ENCODE measurements around the gene RIC8A. TPM values are rescaled to one million over a fixed set of nuclear protein-coding genes. Genes with fewer than 3 reads are reported as not detected.

Gene RIC8A
- total RNA-seq, 8 experiments from 2014 or later: 39.0 to 94.0 (median 64.1) TPM

DNA sequence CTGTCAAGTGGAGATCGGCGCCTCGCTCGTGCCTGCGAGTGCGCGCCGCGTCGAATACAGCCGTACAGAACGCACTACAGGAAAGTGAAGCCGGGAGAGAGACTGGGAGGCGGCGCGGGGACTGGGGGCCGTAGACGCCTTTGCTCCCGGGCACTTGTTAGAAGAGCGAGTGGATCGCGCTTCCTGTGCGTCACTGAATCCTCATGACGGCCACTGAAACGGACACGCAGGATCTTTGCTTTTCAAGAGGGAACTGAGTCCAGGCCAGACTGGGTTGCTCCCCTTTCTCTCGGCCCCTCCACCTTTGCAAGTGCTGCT lies 314 bp downstream of the RIC8A start:
- H3K4me3 ChIP-seq: peak overlapping the region; percentile 90 to 100 (median 93)
- peak overlapping the region; percentile 98 to 99 for H3K27ac ChIP-seq
- 0 to 2% (median 0%) methylated on average over 1 to 20 of the region's 27 CpGs; no CpG with 5 or more reads in 5 of the 10 experiments for WGBS, 10 experiments
- peak in 3 of 8 experiments; percentile 7 to 12 (median 8) for ATAC-seq (replicated peaks in 6 of 8)
- in situ Hi-C loops (cut with MboI; ENCODE audit: low pct_unique_long_range_greater_than_20kb in 2 of 9, low sequenced_read_pairs in 9 of 9, unreplicated experiment in 9 of 9): no loop called here
- peaks cover 17 to 19% of the 10 kb centered on the region in 2 donors for H3K4me1 ChIP-seq (replicated peaks in 1 of 2)

DNA sequence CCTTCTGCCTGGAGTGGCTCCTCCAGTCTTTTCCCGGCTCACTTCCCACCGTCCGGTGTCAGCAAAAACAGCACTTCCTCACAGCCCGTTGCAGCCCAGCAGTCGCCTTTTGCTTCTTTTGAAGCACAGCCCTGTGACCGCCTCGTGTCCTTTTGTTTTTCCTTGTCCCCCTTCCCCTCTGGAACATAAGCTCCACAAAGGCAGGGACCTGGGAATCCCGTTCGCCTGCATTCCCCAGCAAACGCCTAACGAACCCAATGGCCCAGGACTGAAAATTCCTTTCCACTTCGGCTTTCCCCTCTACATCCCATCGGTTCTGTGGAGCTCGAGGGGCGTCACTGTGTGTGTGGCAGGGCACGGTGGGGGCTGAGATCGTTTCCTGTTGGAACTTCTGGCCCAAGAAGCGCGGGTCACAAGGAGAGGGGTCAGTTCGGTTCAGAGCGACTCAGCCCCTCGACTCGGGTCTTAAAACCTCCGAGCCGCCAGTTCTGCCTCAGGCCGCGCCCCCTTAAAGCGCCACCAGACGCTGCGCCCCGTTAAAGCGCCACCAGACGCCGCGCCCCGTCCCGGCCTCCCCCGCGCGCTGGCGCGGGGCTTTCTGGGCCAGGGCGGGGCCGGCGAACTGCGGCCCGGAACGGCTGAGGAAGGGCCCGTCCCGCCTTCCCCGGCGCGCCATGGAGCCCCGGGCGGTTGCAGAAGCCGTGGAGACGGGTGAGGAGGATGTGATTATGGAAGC lies 841 bp downstream of the RIC8A start:
- peak; percentile 40 to 61 (median 50) for ATAC-seq (replicated peaks in 6 of 8)
- Histone ChIP-seq H3K4me1 (replicated peaks in 1 of 2) (peaks cover 17 to 19% of the 10 kb centered on the region in 2 donors), H3K4me3 (peak overlapping the region; percentile 90 to 100 (median 93)), H3K27ac (peak overlapping the region; percentile 98 to 99)
- WGBS, 10 experiments: 0 to 1% (median 0%) methylated on average over 3 to 20 of the region's 57 CpGs; no CpG with 5 or more reads in 5 of the 10 experiments
- in situ Hi-C loops (cut with MboI; ENCODE audit: low pct_unique_long_range_greater_than_20kb in 2 of 9, low sequenced_read_pairs in 9 of 9, unreplicated experiment in 9 of 9): no loop called here

DNA sequence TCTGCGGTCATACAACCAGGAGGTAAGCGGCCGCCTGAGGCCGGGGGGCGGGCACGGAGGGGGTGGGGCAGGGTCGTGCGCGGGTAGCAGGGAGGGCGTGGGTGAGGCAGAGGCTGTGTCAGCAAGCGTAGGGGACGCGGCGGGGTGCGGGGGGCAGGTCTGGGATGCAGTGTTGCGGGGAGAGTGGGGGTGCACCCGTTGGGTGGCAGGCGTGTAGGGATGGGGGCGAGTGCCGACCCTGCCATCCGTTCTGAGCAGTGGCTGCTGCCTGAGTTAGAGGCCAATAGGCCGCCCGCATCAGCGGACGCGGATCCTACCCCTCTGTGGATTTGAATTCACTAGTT lies 1.4 kb downstream of the RIC8A start:
- H3K4me3 ChIP-seq: peak overlapping the region; percentile 90 to 100 (median 93)
- no CpG with 5 or more reads among the region's 26 CpGs for WGBS, 10 experiments
- peak overlapping the region; percentile 98 to 99 for H3K27ac ChIP-seq
- peaks cover 17 to 19% of the 10 kb centered on the region in 2 donors for H3K4me1 ChIP-seq (replicated peaks in 1 of 2)
- ATAC-seq (replicated peaks in 6 of 8): peak in 5 of 8 experiments; percentile 1 to 8 (median 2)
- in situ Hi-C loops (cut with MboI; ENCODE audit: low pct_unique_long_range_greater_than_20kb in 2 of 9, low sequenced_read_pairs in 9 of 9, unreplicated experiment in 9 of 9): no loop called here

DNA sequence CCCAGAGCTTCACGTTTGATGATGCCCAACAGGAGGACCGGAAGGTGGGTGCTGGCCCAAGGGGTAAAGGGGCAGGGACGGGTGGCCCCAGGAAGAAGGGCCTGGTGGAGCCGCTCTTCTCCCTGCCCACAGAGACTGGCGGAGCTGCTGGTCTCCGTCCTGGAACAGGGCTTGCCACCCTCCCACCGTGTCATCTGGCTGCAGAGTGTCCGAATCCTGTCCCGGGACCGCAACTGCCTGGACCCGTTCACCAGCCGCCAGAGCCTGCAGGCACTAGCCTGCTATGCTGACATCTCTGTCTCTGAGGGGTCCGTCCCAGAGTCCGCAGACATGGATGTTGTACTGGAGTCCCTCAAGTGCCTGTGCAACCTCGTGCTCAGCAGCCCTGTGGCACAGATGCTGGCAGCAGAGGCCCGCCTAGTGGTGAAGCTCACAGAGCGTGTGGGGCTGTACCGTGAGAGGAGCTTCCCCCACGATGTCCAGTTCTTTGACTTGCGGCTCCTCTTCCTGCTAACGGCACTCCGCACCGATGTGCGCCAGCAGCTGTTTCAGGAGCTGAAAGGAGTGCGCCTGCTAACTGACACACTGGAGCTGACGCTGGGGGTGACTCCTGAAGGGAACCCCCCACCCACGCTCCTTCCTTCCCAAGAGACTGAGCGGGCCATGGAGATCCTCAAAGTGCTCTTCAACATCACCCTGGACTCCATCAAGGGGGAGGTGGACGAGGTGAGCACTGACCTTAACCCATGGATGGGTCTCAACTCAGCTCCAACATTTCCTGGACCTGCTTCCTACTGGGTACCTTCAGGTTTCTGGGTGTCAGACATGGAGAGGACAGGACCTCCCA lies 2.0 kb downstream of the RIC8A start:
- Histone ChIP-seq H3K4me3 (peak overlapping the region; percentile 90 to 100 (median 93)), H3K4me1 (replicated peaks in 1 of 2) (peaks cover 17 to 19% of the 10 kb centered on the region in 2 donors), H3K27ac (peak overlapping the region; percentile 98 to 99)
- in situ Hi-C loops (cut with MboI; ENCODE audit: low pct_unique_long_range_greater_than_20kb in 2 of 9, low sequenced_read_pairs in 9 of 9, unreplicated experiment in 9 of 9): no loop called here
- ATAC-seq (replicated peaks in 6 of 8): no peak
- 0 to 80% (median 45%) methylated on average over 1 to 10 of the region's 29 CpGs; no CpG with 5 or more reads in 4 of the 10 experiments for WGBS, 10 experiments

DNA sequence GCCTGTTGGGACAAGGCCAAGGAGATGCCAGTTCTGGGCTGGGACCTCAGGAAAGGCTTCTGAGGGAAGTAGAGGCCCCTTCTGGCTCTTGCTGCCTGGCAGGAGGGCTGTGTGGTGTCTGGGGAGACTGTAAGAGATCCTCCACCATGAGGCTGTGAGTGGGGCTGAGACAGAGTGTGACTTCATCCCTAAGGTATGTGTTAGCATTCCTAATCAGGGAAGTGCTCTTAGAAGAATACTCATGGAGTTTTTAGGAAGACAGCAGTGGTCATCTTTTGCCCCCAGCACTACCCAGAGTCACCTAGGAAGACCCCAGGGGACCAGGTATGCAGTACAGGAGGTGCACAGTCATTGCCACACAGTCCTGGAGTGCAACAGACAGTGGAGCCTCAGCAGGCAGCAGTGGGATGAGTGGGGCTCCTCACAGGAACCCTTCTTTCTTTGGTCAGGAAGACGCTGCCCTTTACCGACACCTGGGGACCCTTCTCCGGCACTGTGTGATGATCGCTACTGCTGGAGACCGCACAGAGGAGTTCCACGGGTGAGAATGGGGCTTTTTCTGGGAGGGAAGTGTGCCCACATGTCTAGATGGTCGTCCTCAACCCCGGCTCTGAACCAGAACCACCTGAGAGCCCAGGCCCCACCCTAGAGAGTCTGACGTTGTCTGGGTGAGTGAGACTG lies 2.8 kb downstream of the RIC8A start:
- 55 to 100% (median 92%) methylated on average over 3 to 9 of the region's 9 CpGs; no CpG with 5 or more reads in 5 of the 10 experiments for WGBS, 10 experiments
- H3K27ac ChIP-seq: no peak overlapping the region
- in situ Hi-C loops (cut with MboI; ENCODE audit: low pct_unique_long_range_greater_than_20kb in 2 of 9, low sequenced_read_pairs in 9 of 9, unreplicated experiment in 9 of 9): no loop called here
- H3K4me3 ChIP-seq: peak overlapping the region in 3 of 5 donors; percentile 91 to 100 (median 95)
- peaks cover 17 to 19% of the 10 kb centered on the region in 2 donors for H3K4me1 ChIP-seq (replicated peaks in 1 of 2)
- peak in 2 of 8 experiments; percentile 1 for ATAC-seq (replicated peaks in 6 of 8)

DNA sequence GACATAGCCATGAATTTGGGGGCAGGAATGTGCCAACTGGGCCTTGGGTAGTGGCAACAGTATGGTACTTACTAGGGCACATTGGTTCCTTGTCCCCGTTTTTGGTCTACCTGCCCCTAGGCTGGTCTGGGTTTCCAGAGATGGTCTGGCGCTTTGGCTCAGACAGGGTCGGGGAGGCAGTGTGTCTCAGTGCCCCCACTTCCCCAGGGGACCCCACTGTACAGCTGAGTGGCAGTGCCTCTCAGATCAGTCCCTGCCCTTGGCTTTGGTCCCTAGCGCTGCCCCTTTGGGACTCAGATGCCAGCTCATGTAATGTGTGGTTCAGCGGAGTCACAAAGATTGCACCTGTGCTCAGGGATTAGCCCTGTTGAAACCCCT lies 3.3 kb downstream of the RIC8A start:
- H3K4me3 ChIP-seq: no peak overlapping the region
- no peak overlapping the region for H3K27ac ChIP-seq
- in situ Hi-C loops (cut with MboI; ENCODE audit: low pct_unique_long_range_greater_than_20kb in 2 of 9, low sequenced_read_pairs in 9 of 9, unreplicated experiment in 9 of 9): no loop called here
- H3K4me1 ChIP-seq (replicated peaks in 1 of 2): peaks cover 17% of the 10 kb centered on the region in 2 donors
- 88 to 90% methylated on average over 4 to 5 of the region's 5 CpGs; no CpG with 5 or more reads in 8 of the 10 experiments for WGBS, 10 experiments
- ATAC-seq (replicated peaks in 6 of 8): no peak

DNA sequence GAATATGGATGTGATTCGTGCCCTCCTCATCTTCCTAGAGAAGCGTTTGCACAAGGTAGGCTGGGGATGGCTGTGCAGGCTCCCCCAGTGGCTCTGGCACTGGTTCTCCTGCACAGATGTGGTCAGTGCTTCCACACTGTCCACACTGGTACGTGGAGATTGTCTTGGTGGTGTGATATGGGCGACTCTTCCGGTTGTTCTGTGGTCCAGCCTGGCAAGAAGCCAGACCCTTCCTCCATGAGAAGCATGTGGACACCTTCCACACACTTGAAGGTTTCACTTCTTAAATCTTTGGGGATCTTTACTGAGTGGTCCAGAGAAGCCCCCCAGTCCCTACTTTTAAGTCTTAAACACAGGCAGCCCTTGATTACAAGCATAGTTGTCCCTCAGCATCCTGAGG lies 3.8 kb downstream of the RIC8A start:
- 83 to 100% (median 100%) methylated on average over 1 to 3 of the region's 5 CpGs; no CpG with 5 or more reads in 5 of the 10 experiments for WGBS, 10 experiments
- H3K4me3 ChIP-seq: no peak overlapping the region
- H3K27ac ChIP-seq: no peak overlapping the region
- in situ Hi-C loops (cut with MboI; ENCODE audit: low pct_unique_long_range_greater_than_20kb in 2 of 9, low sequenced_read_pairs in 9 of 9, unreplicated experiment in 9 of 9): no loop called here
- H3K4me1 ChIP-seq (replicated peaks in 1 of 2): peaks cover 12 to 13% of the 10 kb centered on the region in 2 donors
- ATAC-seq (replicated peaks in 6 of 8): no peak

DNA sequence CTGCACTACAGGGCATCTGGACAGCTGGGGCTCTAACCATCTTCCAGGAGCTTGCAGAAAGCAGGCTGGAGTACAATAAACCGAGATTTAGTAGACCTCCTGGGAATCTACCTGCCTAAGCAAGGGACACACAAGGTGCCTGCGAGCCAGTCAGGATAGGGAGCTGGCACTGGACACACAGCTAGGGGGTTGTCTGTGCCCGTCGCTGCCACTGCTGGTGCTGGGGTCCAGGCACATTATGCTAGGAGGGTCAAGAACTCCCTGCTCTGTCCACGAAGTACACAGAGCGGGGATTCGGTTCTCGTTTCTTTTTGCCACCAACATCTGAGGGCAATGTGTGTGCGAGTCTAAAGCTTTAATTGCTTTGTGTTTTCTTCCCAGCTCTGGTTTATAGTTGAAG lies 4.2 kb downstream of the RIC8A start:
- no peak overlapping the region for H3K27ac ChIP-seq
- H3K4me1 ChIP-seq (replicated peaks in 1 of 2): peaks cover 12% of the 10 kb centered on the region in 2 donors
- H3K4me3 ChIP-seq: no peak overlapping the region
- no peak for ATAC-seq (replicated peaks in 6 of 8)
- in situ Hi-C loops (cut with MboI; ENCODE audit: low pct_unique_long_range_greater_than_20kb in 2 of 9, low sequenced_read_pairs in 9 of 9, unreplicated experiment in 9 of 9): no loop called here
- 77 to 97% (median 89%) methylated on average over 3 to 7 of the region's 9 CpGs; no CpG with 5 or more reads in 6 of the 10 experiments for WGBS, 10 experiments

DNA sequence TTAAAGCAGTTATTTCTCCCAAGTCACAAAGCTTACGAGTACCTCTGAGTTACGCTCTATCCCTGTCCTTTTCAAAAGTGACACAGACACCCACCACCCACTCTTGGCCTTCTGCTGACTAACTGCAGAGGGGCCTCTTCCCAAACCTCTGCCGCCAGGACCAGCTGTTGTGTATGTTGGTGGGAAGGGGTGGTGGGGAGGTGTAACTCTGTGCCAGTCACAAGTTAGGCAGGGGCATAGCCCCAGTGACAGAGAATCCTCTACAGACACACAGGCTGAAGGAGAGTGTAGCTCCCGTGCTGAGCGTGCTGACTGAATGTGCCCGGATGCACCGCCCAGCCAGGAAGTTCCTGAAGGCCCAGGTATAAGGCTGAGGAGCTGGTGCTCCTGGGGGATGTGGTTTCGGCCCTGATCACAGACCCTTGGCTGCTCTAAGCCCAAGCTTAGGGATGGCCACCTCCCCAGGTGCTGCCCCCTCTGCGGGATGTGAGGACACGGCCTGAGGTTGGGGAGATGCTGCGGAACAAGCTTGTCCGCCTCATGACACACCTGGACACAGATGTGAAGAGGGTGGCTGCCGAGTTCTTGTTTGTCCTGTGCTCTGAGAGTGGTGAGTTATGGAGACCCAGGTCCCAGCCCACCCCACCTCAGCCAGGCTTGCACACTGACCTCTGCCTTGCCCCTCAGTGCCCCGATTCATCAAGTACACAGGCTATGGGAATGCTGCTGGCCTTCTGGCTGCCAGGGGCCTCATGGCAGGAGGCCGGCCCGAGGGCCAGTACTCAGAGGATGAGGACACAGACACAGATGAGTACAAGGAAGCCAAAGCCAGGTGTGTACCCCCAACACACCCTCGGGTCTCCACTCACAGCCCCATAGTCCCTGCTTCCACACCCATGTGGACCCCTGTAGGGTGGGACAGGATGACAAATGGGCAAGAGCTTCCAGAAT lies 4.9 kb downstream of the RIC8A start:
- 80 to 100% (median 93%) methylated on average over 1 to 9 of the region's 17 CpGs; no CpG with 5 or more reads in 5 of the 10 experiments for WGBS, 10 experiments
- Histone ChIP-seq H3K4me1 (replicated peaks in 1 of 2) (peaks cover 12% of the 10 kb centered on the region in 2 donors), H3K4me3 (no peak overlapping the region), H3K27ac (no peak overlapping the region)
- in situ Hi-C loops (cut with MboI; ENCODE audit: low pct_unique_long_range_greater_than_20kb in 2 of 9, low sequenced_read_pairs in 9 of 9, unreplicated experiment in 9 of 9): no loop called here
- ATAC-seq (replicated peaks in 6 of 8): no peak

DNA sequence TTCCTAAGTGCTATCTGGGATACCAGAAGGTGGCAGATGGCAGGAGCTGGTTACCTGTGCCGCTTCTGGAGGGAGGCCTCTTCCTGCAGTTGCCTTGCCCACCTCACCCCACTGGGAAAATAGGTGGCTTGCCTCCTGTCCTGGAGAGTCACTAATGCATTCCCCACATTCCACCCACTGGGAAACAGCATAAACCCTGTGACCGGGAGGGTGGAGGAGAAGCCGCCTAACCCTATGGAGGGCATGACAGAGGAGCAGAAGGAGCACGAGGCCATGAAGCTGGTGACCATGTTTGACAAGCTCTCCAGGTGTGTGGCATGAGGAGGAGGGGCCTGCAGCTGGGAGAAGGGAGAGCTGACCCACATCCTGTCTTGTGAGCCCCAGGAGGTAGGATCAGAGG lies 5.6 kb downstream of the RIC8A start:
- 63 to 100% (median 83%) methylated on average over 1 to 3 of the region's 4 CpGs; no CpG with 5 or more reads in 7 of the 10 experiments for WGBS, 10 experiments
- Histone ChIP-seq H3K4me1 (replicated peaks in 1 of 2) (peaks cover 12% of the 10 kb centered on the region in 2 donors), H3K4me3 (no peak overlapping the region), H3K27ac (no peak overlapping the region)
- in situ Hi-C loops (cut with MboI; ENCODE audit: low pct_unique_long_range_greater_than_20kb in 2 of 9, low sequenced_read_pairs in 9 of 9, unreplicated experiment in 9 of 9): no loop called here
- ATAC-seq (replicated peaks in 6 of 8): no peak

DNA sequence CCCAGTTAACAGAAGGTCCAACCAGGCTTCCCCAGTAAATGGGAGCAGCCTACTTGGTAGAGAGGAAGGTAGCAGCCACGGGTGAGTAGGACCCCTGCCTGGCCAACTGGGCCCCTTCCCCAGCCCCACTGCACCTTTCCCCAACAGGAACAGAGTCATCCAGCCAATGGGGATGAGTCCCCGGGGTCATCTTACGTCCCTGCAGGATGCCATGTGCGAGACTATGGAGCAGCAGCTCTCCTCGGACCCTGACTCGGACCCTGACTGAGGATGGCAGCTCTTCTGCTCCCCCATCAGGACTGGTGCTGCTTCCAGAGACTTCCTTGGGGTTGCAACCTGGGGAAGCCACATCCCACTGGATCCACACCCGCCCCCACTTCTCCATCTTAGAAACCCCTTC lies 6.6 kb downstream of the RIC8A start:
- 83 to 100% methylated on average over 1 to 2 of the region's 7 CpGs; no CpG with 5 or more reads in 8 of the 10 experiments for WGBS, 10 experiments
- Histone ChIP-seq H3K4me3 (no peak overlapping the region), H3K27ac (no peak overlapping the region), H3K4me1 (replicated peaks in 1 of 2) (peaks cover 12% of the 10 kb centered on the region in 2 donors)
- ATAC-seq (replicated peaks in 6 of 8): no peak
- in situ Hi-C loops (cut with MboI; ENCODE audit: low pct_unique_long_range_greater_than_20kb in 2 of 9, low sequenced_read_pairs in 9 of 9, unreplicated experiment in 9 of 9): no loop called here

DNA sequence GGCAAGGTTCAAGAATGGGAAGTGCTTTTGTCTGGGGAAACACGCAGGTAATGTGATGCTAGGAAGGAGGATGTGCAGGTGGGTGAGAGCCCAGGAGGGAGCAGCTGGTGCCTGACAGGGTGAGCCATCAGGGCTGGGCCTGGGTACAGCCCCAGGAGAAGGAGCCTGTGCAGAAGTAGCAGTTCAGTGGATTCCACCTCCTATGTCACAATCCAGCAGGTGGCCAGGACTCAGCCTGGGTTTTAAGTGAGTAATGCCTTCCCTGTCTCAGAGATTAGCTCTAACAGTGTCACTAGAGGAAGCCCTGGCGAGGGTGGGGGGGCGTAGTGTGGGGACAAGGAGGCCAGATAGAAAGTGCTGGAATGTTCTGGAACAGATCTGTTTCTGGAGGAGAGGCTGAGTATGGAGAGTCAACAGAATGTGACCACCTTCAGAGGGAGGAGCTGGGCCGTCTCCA lies 8.1 kb downstream of the RIC8A start:
- peak in 7 of 8 experiments; percentile 4 to 18 (median 14) for ATAC-seq (replicated peaks in 6 of 8)

More for the DNA sequence above, 8.1 kb downstream of the RIC8A start:
- H3K4me3 ChIP-seq: no peak overlapping the region
- WGBS, 10 experiments: 79 to 100% (median 93%) methylated on average over 1 to 3 of the region's 4 CpGs; no CpG with 5 or more reads in 7 of the 10 experiments
- H3K27ac ChIP-seq: no peak overlapping the region
- in situ Hi-C loops (cut with MboI; ENCODE audit: low pct_unique_long_range_greater_than_20kb in 2 of 9, low sequenced_read_pairs in 9 of 9, unreplicated experiment in 9 of 9): no loop called here
- H3K4me1 ChIP-seq (replicated peaks in 1 of 2): no peaks in the 10 kb centered on the region

All from motor neuron (in vitro differentiated cells).